ENCODE data around the gene MAGEF1.

Gene MAGEF1

DNA sequence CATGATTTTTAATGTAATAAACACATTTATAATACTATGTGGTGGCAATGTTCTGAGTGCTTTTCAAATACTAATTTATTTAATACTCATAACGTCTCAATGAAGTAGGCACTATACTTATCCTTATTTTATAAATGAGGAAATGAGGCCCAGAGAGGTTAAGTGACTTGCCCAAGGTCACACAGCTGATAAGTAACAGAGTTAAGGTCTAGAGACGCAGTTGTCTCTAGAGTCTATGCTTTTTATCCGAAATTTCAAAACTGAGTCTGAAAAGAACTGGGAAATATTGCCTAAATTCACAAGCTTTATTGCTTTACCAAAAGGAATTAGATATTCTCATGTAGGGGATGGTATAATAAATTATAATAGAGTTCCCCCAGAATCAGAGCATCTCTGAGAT is 31.4 kb upstream of the MAGEF1 start:
- H3K27ac ChIP-seq, result no peak overlapping the region
- DNase-seq (ENCODE audit: low spot score), result no peak
- CTCF ChIA-PET, result interaction anchor here (0.6 to 2.7 kb wide), 2 partner anchors 39 to 182 kb away, joined by 3 to 17 read pairs; partner anchors contain the start of gene EPHB3
- TF ChIP-seq, protein P1, sequence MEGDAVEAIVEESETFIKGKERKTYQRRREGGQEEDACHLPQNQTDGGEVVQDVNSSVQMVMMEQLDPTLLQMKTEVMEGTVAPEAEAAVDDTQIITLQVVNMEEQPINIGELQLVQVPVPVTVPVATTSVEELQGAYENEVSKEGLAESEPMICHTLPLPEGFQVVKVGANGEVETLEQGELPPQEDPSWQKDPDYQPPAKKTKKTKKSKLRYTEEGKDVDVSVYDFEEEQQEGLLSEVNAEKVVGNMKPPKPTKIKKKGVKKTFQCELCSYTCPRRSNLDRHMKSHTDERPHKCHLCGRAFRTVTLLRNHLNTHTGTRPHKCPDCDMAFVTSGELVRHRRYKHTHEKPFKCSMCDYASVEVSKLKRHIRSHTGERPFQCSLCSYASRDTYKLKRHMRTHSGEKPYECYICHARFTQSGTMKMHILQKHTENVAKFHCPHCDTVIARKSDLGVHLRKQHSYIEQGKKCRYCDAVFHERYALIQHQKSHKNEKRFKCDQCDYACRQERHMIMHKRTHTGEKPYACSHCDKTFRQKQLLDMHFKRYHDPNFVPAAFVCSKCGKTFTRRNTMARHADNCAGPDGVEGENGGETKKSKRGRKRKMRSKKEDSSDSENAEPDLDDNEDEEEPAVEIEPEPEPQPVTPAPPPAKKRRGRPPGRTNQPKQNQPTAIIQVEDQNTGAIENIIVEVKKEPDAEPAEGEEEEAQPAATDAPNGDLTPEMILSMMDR (conservative IDR thresholded peaks at IDR 0.05; ENCODE audit: low read depth), result no peak
- POLR2A ChIA-PET (ENCODE audit: low non-redundant PET), result interaction anchor here (0.7 kb wide), 1 partner anchor 177 kb away, joined by 5 read pairs; no protein-coding TSS in a partner anchor

DNA sequence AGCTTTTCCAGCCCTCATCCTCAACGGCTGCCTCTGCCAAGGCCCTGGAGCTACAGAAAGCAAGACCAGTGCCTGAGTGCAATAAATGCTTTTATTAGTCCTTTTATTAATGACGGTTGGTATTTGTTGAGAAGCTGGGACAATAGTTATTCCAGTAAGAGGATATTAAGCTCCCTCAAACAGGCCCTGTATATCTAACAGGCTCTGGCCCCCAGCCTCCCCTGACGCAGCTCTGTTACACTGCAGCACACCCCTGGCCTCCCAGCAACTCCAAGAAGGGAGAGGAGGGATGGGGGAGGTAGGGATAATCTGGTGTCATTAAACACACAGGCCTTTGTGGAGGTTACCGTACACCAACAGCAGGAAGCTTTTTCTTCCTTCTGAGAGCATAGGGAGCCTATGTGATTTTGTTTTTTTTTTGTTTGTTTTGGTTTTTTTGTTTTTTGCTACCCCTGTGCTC is 30.8 kb upstream of the MAGEF1 start:
- DNase-seq (ENCODE audit: low spot score), result no peak
- ChIA-PET CTCF (interaction anchor here (2.7 kb wide), 1 partner anchor 182 kb away, joined by 17 read pairs; the partner anchor contains the start of gene EPHB3), POLR2A (ENCODE audit: low non-redundant PET) (interaction anchor here (0.7 kb wide), 1 partner anchor 177 kb away, joined by 5 read pairs; no protein-coding TSS in a partner anchor)
- H3K27ac ChIP-seq, result peak overlapping the region; percentile 62
- TF ChIP-seq, protein P1 (conservative IDR thresholded peaks at IDR 0.05; ENCODE audit: low read depth), result no peak

DNA sequence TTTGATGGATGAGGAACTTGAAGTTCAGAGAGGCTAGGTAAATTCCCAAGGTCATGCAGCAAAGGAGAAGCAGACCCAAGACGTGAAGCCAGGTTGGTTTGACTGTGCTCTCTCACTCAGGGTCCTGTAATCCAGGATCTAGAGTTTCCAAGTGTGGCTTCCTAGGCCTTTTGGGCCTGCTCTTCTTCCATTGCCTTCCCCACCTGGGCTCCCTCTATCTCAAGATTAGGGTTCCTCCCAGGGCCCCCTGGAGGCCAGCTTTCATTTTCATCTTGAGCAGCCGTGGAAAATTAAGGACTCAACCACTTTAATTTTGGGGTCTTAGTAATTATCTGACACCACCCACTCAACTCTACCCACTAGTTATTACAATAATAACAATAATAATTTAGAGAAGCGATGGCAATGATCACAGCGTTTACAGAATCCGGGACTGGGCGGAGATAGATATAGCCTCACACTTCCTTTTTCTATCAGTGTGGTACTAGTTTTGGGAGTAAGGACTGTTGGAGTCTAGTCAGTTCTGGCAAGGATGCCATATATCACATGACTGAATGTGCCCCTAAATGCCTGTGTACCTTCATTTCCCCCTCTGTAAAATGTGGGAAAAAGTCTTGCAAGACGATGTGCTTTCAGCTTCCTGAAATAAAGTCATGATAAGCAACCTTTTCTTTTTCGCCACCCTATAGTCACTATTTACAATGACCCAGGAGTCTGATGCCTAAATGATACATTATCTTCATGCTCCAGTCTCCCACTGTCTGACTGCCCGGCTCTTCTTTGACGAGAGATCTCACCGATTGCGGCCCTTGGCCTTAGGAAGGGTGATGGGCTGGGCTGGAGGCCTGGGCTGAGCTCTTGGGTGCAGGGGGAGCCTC is 30.2 kb upstream of the MAGEF1 start:
- CTCF ChIA-PET, result interaction anchor here (2.7 kb wide), 1 partner anchor 181 kb away, joined by 17 read pairs; the partner anchor contains the start of gene EPHB3
- peak overlapping the region; percentile 93 for H3K27ac ChIP-seq
- POLR2A ChIA-PET (ENCODE audit: low non-redundant PET), result no interaction called here
- DNase-seq (ENCODE audit: low spot score), result no peak
- TF ChIP-seq, protein P1 (conservative IDR thresholded peaks at IDR 0.05; ENCODE audit: low read depth), result no peak

DNA sequence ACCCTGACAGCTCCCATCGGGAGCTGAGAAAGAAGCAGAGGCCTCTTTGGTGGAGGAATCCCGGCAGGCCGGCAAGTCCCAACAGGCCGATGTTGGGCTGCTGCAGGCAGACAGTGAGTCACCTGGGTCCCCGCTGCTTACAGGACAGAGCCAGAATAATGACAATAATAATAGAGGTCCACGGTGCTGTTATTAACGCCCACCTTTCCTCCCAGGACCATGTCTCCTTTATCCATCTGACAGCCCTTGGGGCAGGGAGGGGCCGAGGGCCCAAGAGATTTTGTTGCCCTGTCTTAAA is 29.3 kb upstream of the MAGEF1 start:
- peak; percentile 89 for DNase-seq (ENCODE audit: low spot score)
- TF ChIP-seq, protein P1 (conservative IDR thresholded peaks at IDR 0.05; ENCODE audit: low read depth), result no peak
- ChIA-PET CTCF (interaction anchor here (0.6 to 2.1 kb wide), 4 partner anchors 19 to 180 kb away, joined by 3 to 10 read pairs (median 4); partner anchors contain the start of gene EPHB3), POLR2A (ENCODE audit: low non-redundant PET) (interaction anchor here (0.6 kb wide), 1 partner anchor 758 kb away, joined by 3 read pairs; the partner anchor contains the start of gene TMEM41A)
- H3K27ac ChIP-seq, result peak overlapping the region; percentile 93

DNA sequence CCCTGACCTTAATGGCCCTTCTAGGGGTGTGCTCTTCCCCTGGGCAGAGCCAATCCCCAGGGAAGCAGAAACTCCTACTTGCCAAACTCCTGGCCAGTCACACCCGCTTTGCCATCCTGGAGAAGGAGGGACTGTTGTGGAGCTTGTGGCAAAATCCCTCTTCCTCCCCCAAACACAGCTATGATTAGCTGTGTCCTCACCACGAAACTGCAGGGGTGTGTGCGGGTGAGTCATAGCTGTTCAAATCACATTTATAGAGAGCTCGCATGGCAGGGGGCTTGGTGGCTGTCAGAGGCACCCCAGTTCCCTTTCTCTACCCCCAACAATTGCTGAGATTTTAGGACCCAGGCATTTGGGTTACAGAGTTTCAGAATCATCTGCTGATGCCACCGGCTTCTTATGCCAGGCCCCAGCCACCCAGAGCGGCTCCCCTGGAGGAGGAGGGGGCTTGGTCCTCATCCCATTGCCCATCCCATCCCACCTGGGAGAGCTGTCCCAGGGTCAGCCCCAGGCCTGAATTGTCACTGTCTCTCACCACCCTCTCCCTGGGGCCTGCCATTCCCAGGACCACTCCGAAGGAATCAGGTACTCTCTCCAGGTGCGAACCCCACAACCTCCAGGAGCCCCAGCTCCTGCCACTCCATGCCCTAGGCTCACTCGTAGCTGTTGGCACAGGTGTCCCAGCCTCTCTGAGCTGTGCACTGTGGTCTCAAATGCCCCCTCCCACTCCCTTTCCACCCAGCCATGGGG is 28.8 kb upstream of the MAGEF1 start:
- peak overlapping the region; percentile 93 for H3K27ac ChIP-seq
- DNase-seq (ENCODE audit: low spot score), result peak; percentile 84
- CTCF ChIA-PET, result interaction anchor here (0.6 to 2.1 kb wide), 5 partner anchors 19 to 179 kb away, joined by 3 to 10 read pairs (median 4); partner anchors contain the start of gene EPHB3
- POLR2A ChIA-PET (ENCODE audit: low non-redundant PET), result interaction anchor here (0.6 kb wide), 1 partner anchor 758 kb away, joined by 3 read pairs; the partner anchor contains the start of gene TMEM41A
- TF ChIP-seq, protein P1 (conservative IDR thresholded peaks at IDR 0.05; ENCODE audit: low read depth), result no peak
